Upper lobe of left lung (tissue), 4 donors: ENCODE measurements around the gene DYRK1A.

ENCODE experiments used
- POLR2A ChIP-seq, 4 donors: fragments of 450-650 bp; IDR thresholded peaks; one replicate each; pipeline ENCODE4 v1.5.1; 2016 to 2017; ENCODE audit warnings: antibody characterized with exemption in 4 of 4, mild to moderate bottlenecking in 2 of 4
- POLR2AphosphoS5 ChIP-seq, 2 donors: sonication (generic); formaldehyde crosslinking; IDR thresholded peaks; one replicate each; pipeline ENCODE4 v1.5.1; 2017; ENCODE audit warnings: antibody characterized with exemption in 2 of 2
- TF ChIP-seq, protein P1 (sequence below), 6 experiments: fragments of 450-650 bp in 4 of 6; fragments of 200-600 bp in 2 of 6; sonication (generic) in 2 of 6; IDR thresholded peaks; one replicate each; pipeline ENCODE4 v1.5.1; 2016 to 2019; ENCODE audit warnings: antibody characterized with exemption in 6 of 6

DNA sequence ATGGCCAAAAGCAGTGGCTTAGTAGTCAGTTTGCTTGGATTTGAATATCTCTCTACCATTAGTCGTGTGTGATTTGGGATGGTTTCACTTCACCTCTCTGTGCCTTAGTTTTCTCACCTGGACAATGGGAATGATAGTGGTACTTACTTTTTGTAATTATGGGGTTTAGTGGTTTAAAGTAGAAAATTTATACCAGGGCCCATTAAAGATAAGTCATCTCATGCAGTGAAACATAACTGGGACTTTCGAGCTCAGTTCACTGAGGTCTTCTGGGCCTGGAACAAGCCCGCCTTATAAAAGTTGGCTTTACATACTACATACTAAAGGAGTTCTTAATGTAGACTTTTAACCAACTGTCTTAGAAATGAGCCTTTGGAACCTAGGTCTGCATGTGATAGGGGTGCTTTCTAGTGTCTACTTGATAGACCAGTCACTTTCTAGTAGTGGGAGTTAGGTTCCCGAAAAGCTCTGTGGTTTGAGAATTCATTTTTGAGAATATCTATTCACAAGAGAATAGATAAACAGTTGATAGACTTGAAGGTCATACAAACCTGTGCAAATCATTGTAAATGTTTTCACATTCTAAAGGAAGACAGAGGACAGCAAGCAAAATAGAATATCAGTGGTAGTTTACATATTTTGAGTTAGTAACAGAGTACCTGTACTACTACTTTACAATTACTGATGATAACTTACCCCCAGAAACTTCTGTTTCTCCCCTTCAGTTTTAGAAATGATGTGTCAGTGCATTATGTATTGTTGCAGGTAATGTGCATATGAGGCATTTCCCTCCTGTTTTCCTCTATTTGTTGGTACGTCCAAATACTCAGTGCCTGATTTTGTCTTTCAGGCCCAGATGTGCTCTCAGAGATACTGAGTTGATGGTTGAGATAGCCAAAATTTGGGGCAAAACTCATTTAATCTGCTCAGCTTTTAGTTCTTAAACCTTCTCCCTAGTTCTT lies 48.0 kb downstream of the DYRK1A start:
- TF ChIP-seq POLR2A (IDR thresholded peaks at IDR 0.05): no peak
- no peak for TF ChIP-seq POLR2AphosphoS5 (IDR thresholded peaks at IDR 0.05)
- TF ChIP-seq, protein P1, sequence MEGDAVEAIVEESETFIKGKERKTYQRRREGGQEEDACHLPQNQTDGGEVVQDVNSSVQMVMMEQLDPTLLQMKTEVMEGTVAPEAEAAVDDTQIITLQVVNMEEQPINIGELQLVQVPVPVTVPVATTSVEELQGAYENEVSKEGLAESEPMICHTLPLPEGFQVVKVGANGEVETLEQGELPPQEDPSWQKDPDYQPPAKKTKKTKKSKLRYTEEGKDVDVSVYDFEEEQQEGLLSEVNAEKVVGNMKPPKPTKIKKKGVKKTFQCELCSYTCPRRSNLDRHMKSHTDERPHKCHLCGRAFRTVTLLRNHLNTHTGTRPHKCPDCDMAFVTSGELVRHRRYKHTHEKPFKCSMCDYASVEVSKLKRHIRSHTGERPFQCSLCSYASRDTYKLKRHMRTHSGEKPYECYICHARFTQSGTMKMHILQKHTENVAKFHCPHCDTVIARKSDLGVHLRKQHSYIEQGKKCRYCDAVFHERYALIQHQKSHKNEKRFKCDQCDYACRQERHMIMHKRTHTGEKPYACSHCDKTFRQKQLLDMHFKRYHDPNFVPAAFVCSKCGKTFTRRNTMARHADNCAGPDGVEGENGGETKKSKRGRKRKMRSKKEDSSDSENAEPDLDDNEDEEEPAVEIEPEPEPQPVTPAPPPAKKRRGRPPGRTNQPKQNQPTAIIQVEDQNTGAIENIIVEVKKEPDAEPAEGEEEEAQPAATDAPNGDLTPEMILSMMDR (IDR thresholded peaks at IDR 0.05): no peak
